ENCODE measurements around the gene ARL5C. TPM values are rescaled to one million over a fixed set of nuclear protein-coding genes. Genes with fewer than 3 reads are reported as not detected.

ARL5C gene
- total RNA-seq, 4 donors from 2014 or later = not detected

DNA sequence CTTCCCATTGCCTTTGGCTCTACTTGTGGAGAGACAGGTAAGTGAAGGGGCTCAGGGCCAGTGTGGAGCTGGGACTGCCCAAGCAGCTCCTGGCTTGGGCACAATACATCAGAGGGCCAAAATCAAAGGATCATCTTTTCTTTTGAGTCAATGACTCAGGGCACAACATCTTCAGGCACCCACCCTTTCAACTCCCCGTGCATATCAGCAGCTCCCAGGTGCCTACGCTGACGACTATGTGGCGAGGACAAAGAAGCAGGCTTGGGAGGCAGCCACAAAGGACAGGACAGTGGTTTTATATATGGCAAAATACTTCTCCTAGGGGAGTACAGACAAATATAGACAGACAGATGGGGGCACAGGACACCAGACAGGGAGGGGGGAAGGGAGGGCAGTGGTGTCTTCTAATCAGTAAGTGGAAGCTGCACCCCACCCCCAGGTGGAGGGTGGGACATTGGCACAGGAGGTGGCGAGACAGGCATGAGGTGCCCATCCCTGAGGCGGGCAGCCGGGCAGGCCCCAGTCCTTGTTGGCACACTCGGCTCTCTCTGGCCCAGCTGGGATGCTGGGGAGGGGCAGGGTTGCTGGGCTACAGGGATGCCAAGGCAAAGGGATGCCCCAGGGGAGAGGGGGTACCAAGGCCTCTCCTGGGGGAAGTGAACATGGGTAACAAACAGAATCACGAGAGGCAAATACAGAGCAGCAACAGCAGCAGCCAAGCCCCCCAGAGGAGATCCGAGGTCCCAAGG, 7.7 kb upstream of the ARL5C start:
- intact Hi-C loops (cut with DNase I; ENCODE audit: low total_unique reads) = no loop called here
- Histone ChIP-seq H3K4me1 (no peaks in the 10 kb centered on the region), H3K4me3 (no peak overlapping the region), H3K27ac (no peak overlapping the region), H3K9me3 (no peaks in the 10 kb centered on the region), H3K27me3 (no peaks in the 10 kb centered on the region), H3K36me3 (no peaks in the 10 kb centered on the region)
- DNase-seq = no peak
- TF ChIP-seq POLR2A (IDR thresholded peaks at IDR 0.05) = no peak
- TF ChIP-seq, protein P1, sequence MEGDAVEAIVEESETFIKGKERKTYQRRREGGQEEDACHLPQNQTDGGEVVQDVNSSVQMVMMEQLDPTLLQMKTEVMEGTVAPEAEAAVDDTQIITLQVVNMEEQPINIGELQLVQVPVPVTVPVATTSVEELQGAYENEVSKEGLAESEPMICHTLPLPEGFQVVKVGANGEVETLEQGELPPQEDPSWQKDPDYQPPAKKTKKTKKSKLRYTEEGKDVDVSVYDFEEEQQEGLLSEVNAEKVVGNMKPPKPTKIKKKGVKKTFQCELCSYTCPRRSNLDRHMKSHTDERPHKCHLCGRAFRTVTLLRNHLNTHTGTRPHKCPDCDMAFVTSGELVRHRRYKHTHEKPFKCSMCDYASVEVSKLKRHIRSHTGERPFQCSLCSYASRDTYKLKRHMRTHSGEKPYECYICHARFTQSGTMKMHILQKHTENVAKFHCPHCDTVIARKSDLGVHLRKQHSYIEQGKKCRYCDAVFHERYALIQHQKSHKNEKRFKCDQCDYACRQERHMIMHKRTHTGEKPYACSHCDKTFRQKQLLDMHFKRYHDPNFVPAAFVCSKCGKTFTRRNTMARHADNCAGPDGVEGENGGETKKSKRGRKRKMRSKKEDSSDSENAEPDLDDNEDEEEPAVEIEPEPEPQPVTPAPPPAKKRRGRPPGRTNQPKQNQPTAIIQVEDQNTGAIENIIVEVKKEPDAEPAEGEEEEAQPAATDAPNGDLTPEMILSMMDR (IDR thresholded peaks at IDR 0.05) = no peak

DNA sequence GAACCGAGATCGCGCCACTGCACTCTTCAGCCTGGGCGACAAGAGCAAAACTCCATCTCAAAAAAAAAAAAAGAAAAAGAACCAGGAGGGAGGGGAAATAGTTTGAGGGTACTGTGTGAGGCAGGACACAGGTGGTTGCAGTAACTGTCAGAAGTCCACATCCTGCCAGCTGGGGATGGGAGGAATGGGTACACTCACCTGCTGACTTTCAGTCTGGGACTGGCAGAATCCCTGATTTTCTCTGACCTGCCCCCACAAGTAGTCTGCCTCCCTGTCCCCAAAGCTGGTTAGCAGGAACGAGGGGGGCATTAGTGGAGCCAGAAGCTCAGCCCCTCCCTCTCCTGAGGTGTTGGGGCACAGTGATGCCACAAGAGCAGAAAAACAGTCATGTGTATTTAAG, 7.1 kb upstream of the ARL5C start:
- Histone ChIP-seq H3K27ac (no peak overlapping the region), H3K4me1 (no peaks in the 10 kb centered on the region), H3K9me3 (no peaks in the 10 kb centered on the region), H3K4me3 (no peak overlapping the region), H3K27me3 (no peaks in the 10 kb centered on the region), H3K36me3 (no peaks in the 10 kb centered on the region)
- intact Hi-C loops (cut with DNase I; ENCODE audit: low total_unique reads) = no loop called here
- TF ChIP-seq, protein P1 (IDR thresholded peaks at IDR 0.05) = no peak
- no peak for TF ChIP-seq POLR2A (IDR thresholded peaks at IDR 0.05)
- DNase-seq = no peak

DNA sequence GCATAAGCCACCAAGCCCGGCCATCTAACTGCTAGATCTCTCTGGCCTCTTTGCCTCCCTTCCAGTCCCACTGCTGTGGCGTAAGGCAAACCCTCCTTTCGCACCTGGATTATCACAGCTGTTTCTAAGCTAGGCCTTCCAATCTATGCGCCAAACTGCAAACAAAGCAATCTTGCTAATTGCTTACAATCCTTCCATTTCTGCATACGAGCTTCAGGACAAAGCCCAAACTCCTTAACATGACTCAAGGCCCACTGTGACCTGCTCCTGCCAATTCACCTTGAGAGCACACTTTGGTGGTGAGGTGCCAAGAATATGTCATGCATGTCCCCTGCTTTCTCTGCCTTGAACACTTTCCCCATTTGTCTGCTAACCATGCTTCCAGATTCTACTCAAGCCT, 6.0 kb upstream of the ARL5C start:
- H3K27me3 ChIP-seq = no peaks in the 10 kb centered on the region
- no peak overlapping the region for H3K4me3 ChIP-seq
- DNase-seq = no peak
- no peaks in the 10 kb centered on the region for H3K36me3 ChIP-seq
- no peaks in the 10 kb centered on the region for H3K9me3 ChIP-seq
- no peak for TF ChIP-seq POLR2A (IDR thresholded peaks at IDR 0.05)
- TF ChIP-seq, protein P1 (IDR thresholded peaks at IDR 0.05) = no peak
- no peaks in the 10 kb centered on the region for H3K4me1 ChIP-seq
- intact Hi-C loops (cut with DNase I; ENCODE audit: low total_unique reads) = no loop called here
- H3K27ac ChIP-seq = no peak overlapping the region

DNA sequence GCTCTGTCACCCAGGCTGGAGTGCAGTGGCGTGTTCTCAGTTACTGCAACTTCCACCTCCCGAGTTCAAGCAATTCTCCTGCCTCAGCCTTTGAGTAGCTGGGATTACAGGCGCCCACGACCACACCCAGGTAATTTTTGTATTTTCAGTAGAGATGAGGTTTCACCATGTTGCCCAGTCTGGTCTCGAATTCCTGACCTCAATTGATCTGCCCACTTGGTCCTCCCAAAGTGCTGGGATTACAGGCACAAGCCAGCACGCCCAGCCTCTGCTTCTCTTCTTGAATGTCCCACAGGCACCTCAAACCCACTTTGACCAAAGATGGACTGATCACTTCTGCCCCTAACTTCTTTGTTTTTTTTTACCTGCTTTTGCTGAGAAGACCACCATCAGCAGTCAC, 4.6 kb upstream of the ARL5C start:
- no peak overlapping the region for H3K4me3 ChIP-seq
- no peaks in the 10 kb centered on the region for H3K4me1 ChIP-seq
- no peak overlapping the region for H3K27ac ChIP-seq
- H3K9me3 ChIP-seq = no peaks in the 10 kb centered on the region
- intact Hi-C loops (cut with DNase I; ENCODE audit: low total_unique reads) = no loop called here
- H3K36me3 ChIP-seq = no peaks in the 10 kb centered on the region
- no peaks in the 10 kb centered on the region for H3K27me3 ChIP-seq
- TF ChIP-seq, protein P1 (IDR thresholded peaks at IDR 0.05) = no peak
- no peak for TF ChIP-seq POLR2A (IDR thresholded peaks at IDR 0.05)
- DNase-seq = no peak

DNA sequence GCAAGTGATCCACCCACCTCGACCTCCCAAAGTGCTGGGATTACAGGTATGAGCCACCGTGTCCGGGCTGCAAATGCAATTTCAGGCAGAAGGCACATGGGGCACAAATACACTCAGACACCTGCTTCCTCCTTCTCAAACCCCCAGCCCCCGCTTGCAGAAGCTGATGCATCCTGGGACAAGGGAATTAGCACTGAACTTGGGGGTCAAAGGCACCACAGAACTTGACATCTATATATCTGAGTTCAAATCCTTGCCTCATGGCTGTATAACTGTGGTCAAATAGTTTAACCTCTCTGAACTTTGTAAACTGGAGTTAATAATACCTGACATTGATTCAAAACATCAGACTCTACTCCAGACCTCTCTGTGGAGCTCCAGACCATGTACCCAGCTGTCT, 4.1 kb upstream of the ARL5C start:
- no peak for TF ChIP-seq POLR2A (IDR thresholded peaks at IDR 0.05)
- TF ChIP-seq, protein P1 (IDR thresholded peaks at IDR 0.05) = no peak
- Histone ChIP-seq H3K4me3 (no peak overlapping the region), H3K4me1 (no peaks in the 10 kb centered on the region), H3K27ac (no peak overlapping the region), H3K27me3 (no peaks in the 10 kb centered on the region), H3K9me3 (no peaks in the 10 kb centered on the region), H3K36me3 (no peaks in the 10 kb centered on the region)
- DNase-seq = no peak
- intact Hi-C loops (cut with DNase I; ENCODE audit: low total_unique reads) = no loop called here

All from uterus (tissue), 4 donors.